Lower lobe of right lung (tissue), 2 donors: ENCODE results near the gene CDKAL1. TPM values are rescaled to one million over a fixed set of nuclear protein-coding genes. Genes with fewer than 3 reads are reported as not detected.

Source experiments
- ATAC-seq, 2 donors: fragments of 200-7000 bp; cut with Tn5 transposase; one replicate each; pipeline ENCODE4 v1.9.1; 2020 to 2022; ENCODE audit warnings: mild to moderate bottlenecking in 2 of 2, moderate library complexity in 2 of 2
- DNase-seq: peaks from one replicate; pipeline ENCODE4 v3.0.0-alpha.2; 2020
- H3K27ac ChIP-seq: fragments of 200-600 bp; one replicate; pipeline ENCODE4 v1.8.0; 2022
- H3K27me3 ChIP-seq: fragments of 200-600 bp; one replicate; pipeline ENCODE4 v1.8.0; 2022; ENCODE audit warnings: low read depth
- H3K36me3 ChIP-seq: fragments of 200-600 bp; one replicate; pipeline ENCODE4 v1.8.0; 2022; ENCODE audit warnings: mild to moderate bottlenecking
- H3K4me1 ChIP-seq: fragments of 200-600 bp; one replicate; pipeline ENCODE4 v1.8.0; 2022
- H3K4me3 ChIP-seq: fragments of 200-600 bp; one replicate; pipeline ENCODE4 v1.8.0; 2022; ENCODE audit warnings: mild to moderate bottlenecking
- H3K9me3 ChIP-seq: fragments of 200-600 bp; one replicate; pipeline ENCODE4 v1.8.0; 2022
- CTCF ChIP-seq: fragments of 200-600 bp; IDR thresholded peaks from one replicate; pipeline ENCODE4 v1.8.0; 2022; ENCODE audit warnings: antibody characterized with exemption, mild to moderate bottlenecking
- intact Hi-C: fragments of 100-400 bp; cut with DNase I; formaldehyde crosslinking; loops from one replicate; pipeline ENCODE4 v1.11.0; 2022
- total RNA-seq: library from RNA; stranded (reverse); fragmentation: NEBNext Ultra II Directional; extraction: Animal tissue kit (Norgen Biotek cat#: 25700); gene quantifications from one replicate; pipeline ENCODE4 v1.2.1, GENCODE V29; 2021
- donor health status: DM: no; HTN: yes; CAD: no; lungs with severe emphysema.

CDKAL1 gene
- total RNA-seq, 1 donor from 2014 or later = 16.0 TPM

DNA sequence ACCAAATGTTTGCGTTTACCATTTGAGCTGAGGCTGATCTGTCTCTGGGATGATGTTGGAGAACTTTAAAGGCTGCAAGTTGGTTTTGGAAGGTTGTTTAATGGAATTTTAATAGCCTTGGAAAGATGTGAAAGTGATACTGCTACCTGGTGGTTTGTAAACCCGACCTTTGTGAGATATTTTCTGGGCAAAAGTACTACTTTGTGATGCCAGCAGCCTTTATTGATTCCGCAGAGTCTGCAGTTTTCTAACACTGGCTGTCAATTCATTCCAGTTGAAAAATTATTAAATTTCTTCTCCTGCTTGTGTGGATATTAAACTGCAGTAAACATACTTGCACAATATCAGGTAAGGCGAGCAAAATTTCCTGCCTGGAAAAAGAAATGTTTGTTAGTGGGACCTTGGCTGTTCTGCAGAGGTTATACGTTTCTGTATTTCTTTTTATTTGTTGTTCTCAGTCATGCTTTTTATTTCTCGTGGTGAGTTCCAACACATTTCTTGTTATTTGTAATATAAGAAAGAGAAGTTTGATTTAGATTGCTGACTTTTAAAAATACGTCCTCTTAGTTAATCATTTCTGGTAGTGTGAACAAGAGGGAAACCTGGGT is 322.5 kb downstream of the CDKAL1 start:
- Histone ChIP-seq H3K27me3 (no peaks in the 10 kb centered on the region), H3K4me3 (no peak overlapping the region), H3K4me1 (no peaks in the 10 kb centered on the region), H3K9me3 (no peaks in the 10 kb centered on the region), H3K27ac (no peak overlapping the region), H3K36me3 (no peaks in the 10 kb centered on the region)
- ATAC-seq (no peak), DNase-seq (no peak)
- intact Hi-C loops = no loop called here
- TF ChIP-seq CTCF = no peak

- intact Hi-C loops = no loop called here
- no peaks in the 10 kb centered on the region for H3K4me1 ChIP-seq
- ATAC-seq (no peak), DNase-seq (no peak)
- H3K27me3 ChIP-seq = no peaks in the 10 kb centered on the region
- no peaks in the 10 kb centered on the region for H3K36me3 ChIP-seq
- no peaks in the 10 kb centered on the region for H3K9me3 ChIP-seq
- H3K27ac ChIP-seq = no peak overlapping the region
- TF ChIP-seq CTCF = no peak
- no peak overlapping the region for H3K4me3 ChIP-seq
Measured at GRCh38 chr6:20861481-20861880, 327.2 kb downstream of the CDKAL1 start.

DNA sequence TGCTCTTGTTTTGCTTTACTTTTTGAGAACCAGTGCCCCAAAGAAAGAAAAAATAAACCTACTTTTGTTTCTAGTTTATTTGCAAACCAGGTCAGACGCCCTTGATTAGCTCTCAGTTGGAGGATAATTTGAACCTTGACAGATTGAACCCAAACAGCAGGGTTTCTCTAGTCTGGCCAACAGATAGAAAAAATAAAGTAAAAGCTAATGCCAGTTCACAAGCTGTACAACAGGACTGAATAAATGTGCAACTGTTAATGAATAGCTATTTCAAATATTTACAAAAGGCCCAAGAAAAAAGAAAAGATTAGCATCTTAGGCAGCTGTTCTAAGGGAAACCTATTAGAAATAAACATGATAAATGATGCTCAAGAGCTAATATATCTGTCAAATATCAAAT is 331.8 kb downstream of the CDKAL1 start:
- no peaks in the 10 kb centered on the region for H3K27me3 ChIP-seq
- no peaks in the 10 kb centered on the region for H3K4me1 ChIP-seq
- ATAC-seq = no peak
- no peaks in the 10 kb centered on the region for H3K36me3 ChIP-seq
- H3K9me3 ChIP-seq = no peaks in the 10 kb centered on the region
- TF ChIP-seq CTCF = no peak
- H3K4me3 ChIP-seq = no peak overlapping the region
- no peak for DNase-seq
- intact Hi-C loops = no loop called here
- H3K27ac ChIP-seq = no peak overlapping the region

DNA sequence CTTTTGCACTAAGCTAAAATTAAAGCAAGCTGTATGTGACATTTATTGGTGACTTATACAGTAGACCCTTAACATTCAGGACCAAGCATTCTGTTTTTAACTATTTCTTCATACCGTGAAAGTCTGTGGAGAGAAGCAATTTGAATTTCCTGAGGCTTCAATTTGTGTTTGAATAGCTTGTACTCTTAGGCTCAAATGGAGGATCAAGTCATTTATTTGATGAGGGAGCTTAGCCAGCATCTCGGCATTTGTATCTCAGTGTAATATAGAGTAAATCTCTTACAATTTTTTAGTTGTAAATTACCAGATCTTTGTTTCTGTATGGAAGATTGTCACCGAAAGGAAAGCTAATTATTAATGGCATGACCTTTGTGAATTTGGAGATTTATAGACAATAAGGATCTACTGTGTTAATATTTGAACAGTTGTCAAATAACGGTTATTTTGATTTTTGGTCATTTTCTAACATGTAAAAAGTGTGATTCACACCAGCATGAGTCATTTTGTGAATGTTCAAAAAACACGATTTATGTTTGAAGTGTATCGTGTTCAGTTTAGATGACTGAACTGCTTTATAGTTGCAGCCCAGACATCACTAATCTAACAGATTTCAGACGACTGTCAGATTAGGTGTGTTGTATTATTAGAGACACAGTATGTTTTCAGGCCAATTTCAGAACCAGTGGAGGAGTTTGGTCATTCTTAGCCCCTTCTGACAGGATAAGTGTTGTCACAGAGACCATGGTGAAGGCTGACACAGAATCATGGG is 332.9 kb downstream of the CDKAL1 start:
- ATAC-seq (no peak), DNase-seq (no peak)
- Histone ChIP-seq H3K27me3 (no peaks in the 10 kb centered on the region), H3K27ac (no peak overlapping the region), H3K9me3 (no peaks in the 10 kb centered on the region), H3K4me1 (no peaks in the 10 kb centered on the region), H3K4me3 (no peak overlapping the region), H3K36me3 (no peaks in the 10 kb centered on the region)
- no peak for TF ChIP-seq CTCF
- intact Hi-C loops = no loop called here

DNA sequence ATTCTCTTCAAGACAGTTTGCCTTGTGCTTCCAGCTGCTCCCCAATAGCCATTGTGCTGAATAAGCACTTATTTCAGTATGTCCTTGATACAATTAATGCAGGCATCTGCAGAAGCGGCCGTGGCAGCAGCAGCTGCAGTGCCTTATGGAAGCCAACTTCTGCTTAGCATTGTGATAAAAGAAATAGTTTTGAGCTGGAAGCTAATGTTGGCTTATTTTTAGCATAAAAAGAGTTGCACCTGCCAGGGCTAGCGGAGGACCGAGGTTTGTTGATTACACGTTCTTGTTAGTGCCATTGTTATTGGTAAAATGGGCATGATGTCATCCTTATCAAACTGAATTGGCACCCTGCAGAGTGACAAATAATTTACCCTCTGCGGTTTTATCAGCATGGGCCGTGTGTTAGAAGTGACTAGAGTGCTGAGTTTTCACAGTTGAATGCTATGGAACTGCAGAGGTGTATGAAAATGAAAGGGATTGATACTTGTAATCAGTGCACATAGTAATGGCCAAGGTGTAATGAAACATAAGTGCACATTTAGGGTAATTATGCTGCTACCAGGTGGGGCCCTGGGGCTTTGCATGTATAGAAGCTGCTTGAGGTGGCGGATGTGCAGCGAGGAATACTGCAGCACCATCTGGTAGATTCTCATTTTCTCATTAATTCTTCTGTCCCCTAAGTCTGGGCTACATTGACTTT is 334.3 kb downstream of the CDKAL1 start:
- Histone ChIP-seq H3K4me3 (no peak overlapping the region), H3K9me3 (no peaks in the 10 kb centered on the region), H3K27ac (no peak overlapping the region), H3K4me1 (no peaks in the 10 kb centered on the region), H3K27me3 (no peaks in the 10 kb centered on the region), H3K36me3 (no peaks in the 10 kb centered on the region)
- DNase-seq (no peak), ATAC-seq (no peak)
- intact Hi-C loops = no loop called here
- no peak for TF ChIP-seq CTCF
